Measurements from ENCODE around the gene MMP13. TPM values are rescaled to one million over a fixed set of nuclear protein-coding genes. Genes with fewer than 3 reads are reported as not detected.
A peak's percentile ranks its signal among the peaks of the same experiment; 100 is the strongest.
"Not testable (repeated sequence)": the region's sequence is repeated elsewhere in the genome, so short reads cannot be mapped to it uniquely, and the experiment has no call there.

The MMP13 gene
- total RNA-seq = not detected in 2 replicates

DNA sequence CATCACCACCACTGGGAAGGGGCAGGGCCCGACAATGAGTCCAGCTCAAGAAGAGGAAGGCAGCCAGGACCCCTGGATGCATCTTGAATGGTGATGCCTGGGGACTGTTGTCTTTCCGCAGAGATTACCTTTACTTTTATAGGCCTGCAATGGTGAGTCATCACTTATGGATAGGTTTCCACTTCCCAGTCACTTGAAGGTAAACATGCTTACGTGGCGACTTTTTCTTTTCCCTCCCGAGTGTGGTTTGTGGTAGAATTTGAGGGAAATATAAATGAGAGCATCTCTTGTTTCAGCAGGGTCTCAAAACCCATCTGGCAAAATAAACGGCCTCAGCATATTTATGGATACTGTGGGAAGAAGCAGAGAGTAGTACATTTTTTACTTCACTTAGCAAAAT lies at the start of gene MMP13:
Gene MMP13 (minus strand): TSS at position 109 of the 400 bp plus-strand sequence. CDS start 27 bp downstream, at position 82.
- H3K4me3 Mint-ChIP-seq (ENCODE audit: low read depth) = no peak within 1 kb of the TSS
- H3K9me3 Mint-ChIP-seq = no peaks in the 10 kb centered on the region
- DNase-seq (ENCODE audit: low spot score) = no peak
- peaks cover 3% of the 10 kb centered on the region for H3K27me3 Mint-ChIP-seq (ENCODE audit: low read depth)
- no peak within 1 kb of the TSS for H3K27ac Mint-ChIP-seq
- intact Hi-C loops (cut with micrococcal nuclease) = no loop called here
- no peaks in the 10 kb centered on the region for H3K4me1 Mint-ChIP-seq (ENCODE audit: low read depth)
- no peaks in the 10 kb centered on the region for H3K36me3 Mint-ChIP-seq (ENCODE audit: low read depth)

DNA sequence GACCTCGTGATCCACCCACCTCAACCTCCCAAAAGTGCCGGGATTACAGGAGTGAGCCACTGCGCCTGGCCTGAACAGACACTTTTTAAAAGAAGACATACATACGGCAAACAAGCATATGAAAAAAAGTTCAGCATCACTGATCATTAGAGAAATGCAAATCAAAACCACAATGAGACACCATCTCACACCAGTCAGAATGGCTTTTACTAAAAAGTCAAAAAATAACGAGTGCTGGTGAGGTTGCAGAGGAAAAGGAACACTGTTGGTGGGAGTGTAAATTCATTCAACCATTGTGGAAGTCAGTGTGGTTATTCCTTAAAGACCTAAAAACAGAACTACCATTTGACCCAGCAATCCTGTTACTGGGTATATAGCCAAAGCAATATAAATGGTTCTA lies 48.7 kb upstream of the MMP13 start:
- H3K36me3 Mint-ChIP-seq (ENCODE audit: low read depth); H3K27me3 Mint-ChIP-seq (ENCODE audit: low read depth); H3K9me3 Mint-ChIP-seq; H3K27ac Mint-ChIP-seq; H3K4me3 Mint-ChIP-seq (ENCODE audit: low read depth); intact Hi-C loops (cut with micrococcal nuclease); H3K4me1 Mint-ChIP-seq (ENCODE audit: low read depth); DNase-seq (ENCODE audit: low spot score): not testable (repeated sequence)

DNA sequence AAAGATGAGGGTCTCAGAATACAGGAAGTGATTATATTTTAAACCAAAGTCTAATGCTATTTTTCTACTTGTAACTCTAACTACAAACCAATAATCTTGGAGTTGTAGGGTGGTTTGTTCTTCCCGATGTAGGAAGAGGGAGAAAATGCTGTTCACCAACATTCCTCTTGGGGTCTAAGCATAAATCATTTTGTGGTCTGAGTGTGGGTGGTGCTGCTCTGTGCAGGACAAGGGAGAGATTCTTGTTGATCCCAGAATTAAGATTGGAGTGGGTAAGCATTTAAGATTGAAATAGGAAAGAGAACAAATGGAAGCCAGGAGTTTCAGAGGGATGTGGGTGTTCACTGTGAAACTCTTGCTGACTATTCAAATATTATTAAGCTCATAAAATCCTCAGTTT lies 38.6 kb upstream of the MMP13 start:
- no peak for DNase-seq (ENCODE audit: low spot score)
- H3K9me3 Mint-ChIP-seq = no peaks in the 10 kb centered on the region
- no peaks in the 10 kb centered on the region for H3K4me1 Mint-ChIP-seq (ENCODE audit: low read depth)
- intact Hi-C loops (cut with micrococcal nuclease) = no loop called here
- H3K27me3 Mint-ChIP-seq (ENCODE audit: low read depth) = peaks cover 15% of the 10 kb centered on the region
- no peak overlapping the region for H3K4me3 Mint-ChIP-seq (ENCODE audit: low read depth)
- no peak overlapping the region for H3K27ac Mint-ChIP-seq
- H3K36me3 Mint-ChIP-seq (ENCODE audit: low read depth) = no peaks in the 10 kb centered on the region

DNA sequence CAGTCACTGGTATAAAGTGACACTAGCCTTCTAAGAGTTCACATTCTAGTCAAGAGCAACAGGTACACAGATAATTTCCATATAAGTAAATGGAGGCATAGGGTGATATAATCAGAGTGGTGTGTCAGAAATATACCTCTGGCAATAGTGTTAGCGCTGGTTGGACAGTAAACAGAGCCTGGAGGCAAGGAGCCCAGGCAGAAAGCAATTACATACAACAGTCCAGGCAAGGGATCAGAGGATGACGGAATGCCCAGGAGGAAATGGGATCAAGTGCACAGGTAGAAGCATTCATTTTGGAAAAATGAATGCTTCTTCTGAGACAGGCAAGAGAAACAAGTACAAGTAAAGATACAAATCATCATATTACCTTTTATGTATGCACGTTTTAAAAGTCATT lies 36.2 kb upstream of the MMP13 start:
- H3K36me3 Mint-ChIP-seq (ENCODE audit: low read depth) = no peaks in the 10 kb centered on the region
- no peak for DNase-seq (ENCODE audit: low spot score)
- no peaks in the 10 kb centered on the region for H3K9me3 Mint-ChIP-seq
- intact Hi-C loops (cut with micrococcal nuclease) = no loop called here
- peaks cover 17% of the 10 kb centered on the region for H3K27me3 Mint-ChIP-seq (ENCODE audit: low read depth)
- H3K4me3 Mint-ChIP-seq (ENCODE audit: low read depth) = no peak overlapping the region
- no peak overlapping the region for H3K27ac Mint-ChIP-seq
- no peaks in the 10 kb centered on the region for H3K4me1 Mint-ChIP-seq (ENCODE audit: low read depth)

DNA sequence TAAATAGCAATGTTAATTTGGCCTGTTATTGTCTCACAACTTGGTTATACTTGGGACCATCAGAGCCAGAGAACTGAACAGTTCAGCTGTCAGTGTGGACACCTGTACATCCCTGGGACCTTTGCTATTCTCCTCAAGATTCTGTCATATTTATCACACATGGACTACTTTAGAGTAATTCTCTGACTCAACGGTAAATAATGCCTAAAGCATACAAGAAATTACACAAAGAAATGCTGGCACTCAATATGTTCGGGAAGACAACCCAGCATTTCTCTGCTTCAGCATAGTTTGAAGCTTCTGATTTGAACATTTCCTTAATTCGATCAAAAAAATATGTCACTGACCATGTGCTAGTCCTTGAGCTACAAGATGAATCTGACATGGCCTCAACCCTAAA lies 34.6 kb upstream of the MMP13 start:
- Mint-ChIP-seq H3K36me3 (ENCODE audit: low read depth) (no peaks in the 10 kb centered on the region), H3K9me3 (no peaks in the 10 kb centered on the region), H3K4me1 (ENCODE audit: low read depth) (no peaks in the 10 kb centered on the region), H3K4me3 (ENCODE audit: low read depth) (no peak overlapping the region), H3K27ac (no peak overlapping the region), H3K27me3 (ENCODE audit: low read depth) (peaks cover 17% of the 10 kb centered on the region)
- no peak for DNase-seq (ENCODE audit: low spot score)
- intact Hi-C loops (cut with micrococcal nuclease) = no loop called here

DNA sequence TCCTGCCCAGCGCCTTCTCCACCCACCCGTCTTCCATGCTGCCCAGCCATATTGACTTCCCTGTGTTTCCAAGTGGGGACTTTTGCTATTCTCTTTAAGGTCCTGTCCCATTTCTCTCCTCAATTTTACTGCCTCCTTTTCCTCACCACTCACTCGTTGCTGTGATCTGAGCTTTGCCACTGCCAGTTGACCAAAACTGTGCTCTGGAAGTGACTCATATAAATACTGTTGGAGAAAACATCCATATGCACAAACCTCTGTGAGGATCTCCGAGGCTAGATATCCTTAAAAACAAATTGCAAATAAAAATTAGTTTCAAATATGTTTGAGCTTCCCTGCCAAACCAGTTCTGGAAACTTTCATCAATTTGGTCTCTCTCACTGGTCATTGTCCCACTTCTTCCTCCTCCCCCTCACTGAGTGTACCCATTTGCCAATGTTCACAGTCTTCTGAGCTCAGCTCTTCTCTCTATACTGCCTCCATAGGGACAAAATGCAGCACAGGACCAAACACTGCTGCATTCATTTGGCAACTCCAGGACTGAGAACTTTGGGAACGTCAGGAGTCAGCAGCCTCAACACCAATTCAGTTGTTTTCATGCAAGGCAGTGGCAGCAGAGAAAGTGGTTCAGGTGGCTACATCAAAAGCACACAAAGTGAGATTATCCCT lies 34.0 kb upstream of the MMP13 start:
- H3K36me3 Mint-ChIP-seq (ENCODE audit: low read depth) = no peaks in the 10 kb centered on the region

DNA sequence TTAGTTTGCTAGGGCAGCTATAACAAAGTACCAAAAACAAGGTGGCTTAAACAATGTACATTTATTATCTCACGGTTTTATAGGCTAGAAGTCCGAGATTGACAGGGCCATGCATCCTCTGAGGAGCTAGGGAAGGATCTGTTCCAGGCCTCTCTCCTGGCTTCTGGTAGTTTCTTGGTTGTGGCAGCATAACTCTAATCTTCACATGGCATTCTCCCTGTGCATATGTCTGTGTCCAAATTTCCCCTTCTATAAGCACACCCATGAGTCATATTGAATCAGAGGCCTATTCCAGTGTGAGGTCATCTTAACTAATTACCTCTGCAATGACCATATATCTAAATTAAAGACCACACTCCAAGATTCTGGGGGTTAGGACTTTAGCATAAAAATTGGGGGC lies 31.3 kb upstream of the MMP13 start:
- Mint-ChIP-seq H3K27ac (no peak overlapping the region), H3K36me3 (ENCODE audit: low read depth) (no peaks in the 10 kb centered on the region), H3K27me3 (ENCODE audit: low read depth) (peaks cover 17% of the 10 kb centered on the region), H3K4me3 (ENCODE audit: low read depth) (no peak overlapping the region), H3K9me3 (no peaks in the 10 kb centered on the region), H3K4me1 (ENCODE audit: low read depth) (no peaks in the 10 kb centered on the region)
- DNase-seq (ENCODE audit: low spot score) = no peak
- intact Hi-C loops (cut with micrococcal nuclease) = no loop called here

More for the DNA sequence above, 34.0 kb upstream of the MMP13 start:
- H3K27me3 Mint-ChIP-seq (ENCODE audit: low read depth) = peaks cover 17% of the 10 kb centered on the region
- no peaks in the 10 kb centered on the region for H3K4me1 Mint-ChIP-seq (ENCODE audit: low read depth)
- no peak overlapping the region for H3K27ac Mint-ChIP-seq
- intact Hi-C loops (cut with micrococcal nuclease) = no loop called here
- H3K9me3 Mint-ChIP-seq = no peaks in the 10 kb centered on the region
- DNase-seq (ENCODE audit: low spot score) = no peak
- H3K4me3 Mint-ChIP-seq (ENCODE audit: low read depth) = no peak overlapping the region

DNA sequence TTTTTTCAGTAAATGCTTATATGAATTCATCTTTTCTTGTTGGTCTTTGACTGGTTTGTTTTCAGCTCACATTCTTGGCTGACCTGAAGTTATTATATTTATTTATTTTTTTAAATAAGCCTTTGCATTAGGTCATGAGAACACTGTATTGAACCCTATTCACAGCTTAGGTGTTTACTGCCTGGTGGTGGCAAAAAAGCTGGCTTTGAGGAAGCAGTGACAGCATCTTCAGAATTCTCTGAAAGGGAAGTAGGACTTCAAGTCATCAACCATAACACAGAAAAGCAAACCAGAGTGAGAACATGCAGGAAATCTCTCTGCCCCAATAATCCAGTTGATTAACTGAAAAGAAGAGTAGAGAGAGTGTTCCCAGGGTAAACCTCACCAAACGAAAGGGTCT lies 30.3 kb upstream of the MMP13 start:
- no peaks in the 10 kb centered on the region for H3K36me3 Mint-ChIP-seq (ENCODE audit: low read depth)
- no peak overlapping the region for H3K27ac Mint-ChIP-seq
- DNase-seq (ENCODE audit: low spot score) = no peak
- no peak overlapping the region for H3K4me3 Mint-ChIP-seq (ENCODE audit: low read depth)
- intact Hi-C loops (cut with micrococcal nuclease) = no loop called here
- no peaks in the 10 kb centered on the region for H3K9me3 Mint-ChIP-seq
- peaks cover 11% of the 10 kb centered on the region for H3K27me3 Mint-ChIP-seq (ENCODE audit: low read depth)
- peaks cover 4% of the 10 kb centered on the region for H3K4me1 Mint-ChIP-seq (ENCODE audit: low read depth)

DNA sequence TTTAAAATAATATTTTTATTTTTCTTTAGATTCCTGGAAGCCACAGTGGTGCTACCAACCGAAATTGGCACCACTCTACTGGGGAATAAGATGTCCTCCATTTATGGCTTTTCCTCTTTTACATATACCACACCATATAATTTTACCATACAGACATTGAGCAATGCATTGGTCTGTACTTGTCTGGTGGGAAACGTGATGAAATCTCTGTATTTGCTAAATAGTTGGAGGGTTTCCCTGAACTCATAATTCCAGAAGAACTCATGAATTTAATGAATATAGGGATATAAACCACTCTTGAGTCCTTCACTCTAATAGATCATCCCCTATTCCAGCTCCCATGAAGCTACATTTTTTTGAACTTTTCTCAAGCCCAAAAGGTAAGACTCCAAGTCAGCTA lies 28.0 kb upstream of the MMP13 start:
- Mint-ChIP-seq H3K36me3 (ENCODE audit: low read depth) (no peaks in the 10 kb centered on the region), H3K27ac (no peak overlapping the region), H3K27me3 (ENCODE audit: low read depth) (peaks cover 5% of the 10 kb centered on the region), H3K4me1 (ENCODE audit: low read depth) (peaks cover 4% of the 10 kb centered on the region), H3K9me3 (no peaks in the 10 kb centered on the region), H3K4me3 (ENCODE audit: low read depth) (no peak overlapping the region)
- DNase-seq (ENCODE audit: low spot score) = no peak
- intact Hi-C loops (cut with micrococcal nuclease) = no loop called here

DNA sequence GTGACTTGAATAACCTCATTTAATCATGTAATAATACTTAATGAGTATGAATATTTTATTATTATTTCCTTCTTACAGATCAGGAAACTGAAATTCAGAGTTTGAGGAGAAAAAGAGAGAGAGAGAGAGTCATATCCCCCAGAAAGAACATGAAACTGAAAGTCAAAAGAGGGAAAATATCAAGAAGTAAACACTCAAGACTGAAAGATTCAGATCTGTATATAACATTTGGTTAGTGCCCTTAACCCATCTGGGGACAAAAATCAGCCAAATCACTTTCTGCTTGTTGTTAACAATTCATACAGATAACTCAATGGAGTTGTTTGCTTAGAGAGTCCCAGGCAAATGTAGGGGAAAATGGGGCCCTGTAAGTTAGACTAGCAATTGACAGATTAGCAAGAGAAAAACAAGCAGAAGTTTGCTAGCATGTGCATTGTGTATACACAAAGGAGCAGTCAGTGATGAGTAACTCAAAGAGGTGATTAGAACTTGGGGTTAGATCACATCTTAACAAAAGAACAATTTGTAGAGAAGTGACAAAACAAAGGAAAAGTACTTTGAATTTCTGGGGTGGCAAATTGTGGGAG lies 25.9 kb upstream of the MMP13 start:
- peak overlapping the region; percentile 20 for H3K27ac Mint-ChIP-seq
- H3K9me3 Mint-ChIP-seq = no peaks in the 10 kb centered on the region
- H3K4me1 Mint-ChIP-seq (ENCODE audit: low read depth) = peaks cover 4% of the 10 kb centered on the region
- no peak overlapping the region for H3K4me3 Mint-ChIP-seq (ENCODE audit: low read depth)
- intact Hi-C loops (cut with micrococcal nuclease) = no loop called here
- no peaks in the 10 kb centered on the region for H3K36me3 Mint-ChIP-seq (ENCODE audit: low read depth)
- no peak for DNase-seq (ENCODE audit: low spot score)
- no peaks in the 10 kb centered on the region for H3K27me3 Mint-ChIP-seq (ENCODE audit: low read depth)

DNA sequence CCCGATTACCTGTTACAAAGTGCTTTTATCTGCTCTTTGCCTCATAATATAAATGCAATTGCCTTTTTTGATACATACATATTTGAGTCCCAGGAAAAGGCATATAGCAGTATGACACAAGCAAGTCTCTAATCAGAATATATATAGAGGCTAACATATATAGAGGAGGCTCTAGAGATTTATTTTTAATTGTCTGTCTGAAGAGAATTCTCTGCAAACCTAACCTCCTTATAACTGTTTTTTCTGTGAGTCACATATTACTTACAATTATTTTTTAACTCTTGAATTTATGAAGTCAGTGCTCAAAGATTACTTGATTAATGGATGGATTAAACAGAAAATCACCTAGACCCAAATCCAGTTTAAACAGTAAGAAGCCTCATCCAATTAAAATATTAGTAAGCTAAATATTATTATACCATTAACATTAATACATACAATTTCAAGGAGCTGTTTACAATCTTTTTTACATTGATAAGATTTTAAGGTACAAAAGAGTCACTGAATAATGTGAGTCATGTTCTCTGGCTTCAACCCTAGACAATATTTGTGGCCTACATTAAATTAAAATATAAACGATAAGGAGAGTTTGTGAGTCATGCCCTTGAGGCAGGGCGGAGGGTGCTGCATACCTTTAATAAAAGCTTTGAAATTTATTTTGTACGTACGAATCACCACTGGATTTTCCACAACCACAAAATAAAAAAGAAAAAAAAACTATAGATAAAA lies 19.2 kb upstream of the MMP13 start:
- Mint-ChIP-seq H3K36me3 (ENCODE audit: low read depth) (no peaks in the 10 kb centered on the region), H3K4me1 (ENCODE audit: low read depth) (no peaks in the 10 kb centered on the region), H3K27ac (no peak overlapping the region), H3K9me3 (no peaks in the 10 kb centered on the region), H3K4me3 (ENCODE audit: low read depth) (no peak overlapping the region), H3K27me3 (ENCODE audit: low read depth) (peaks cover 15% of the 10 kb centered on the region)
- intact Hi-C loops (cut with micrococcal nuclease) = no loop called here
- DNase-seq (ENCODE audit: low spot score) = no peak

DNA sequence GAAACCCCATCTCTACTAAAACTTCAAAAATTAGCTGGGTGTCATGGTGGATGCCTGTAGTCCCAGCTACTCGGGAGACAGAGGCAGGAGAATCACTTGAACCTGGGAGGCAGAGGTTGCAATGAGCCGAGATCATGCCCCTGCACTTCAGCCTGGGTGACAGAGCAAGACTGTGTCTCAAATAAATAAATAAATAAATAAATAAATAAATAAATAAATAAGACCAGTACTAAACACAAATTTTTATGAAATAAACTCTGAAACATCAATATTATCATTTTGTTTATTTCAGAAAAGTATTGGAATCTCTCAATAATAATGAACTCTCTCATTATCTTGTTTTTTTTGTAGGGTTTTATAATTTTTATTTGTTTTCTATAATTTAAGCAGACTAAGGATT lies 18.2 kb upstream of the MMP13 start:
- H3K27ac Mint-ChIP-seq; H3K36me3 Mint-ChIP-seq (ENCODE audit: low read depth); intact Hi-C loops (cut with micrococcal nuclease); H3K9me3 Mint-ChIP-seq; H3K4me3 Mint-ChIP-seq (ENCODE audit: low read depth); H3K4me1 Mint-ChIP-seq (ENCODE audit: low read depth); DNase-seq (ENCODE audit: low spot score): not testable (repeated sequence)
- peaks cover 15% of the 10 kb centered on the region for H3K27me3 Mint-ChIP-seq (ENCODE audit: low read depth)

DNA sequence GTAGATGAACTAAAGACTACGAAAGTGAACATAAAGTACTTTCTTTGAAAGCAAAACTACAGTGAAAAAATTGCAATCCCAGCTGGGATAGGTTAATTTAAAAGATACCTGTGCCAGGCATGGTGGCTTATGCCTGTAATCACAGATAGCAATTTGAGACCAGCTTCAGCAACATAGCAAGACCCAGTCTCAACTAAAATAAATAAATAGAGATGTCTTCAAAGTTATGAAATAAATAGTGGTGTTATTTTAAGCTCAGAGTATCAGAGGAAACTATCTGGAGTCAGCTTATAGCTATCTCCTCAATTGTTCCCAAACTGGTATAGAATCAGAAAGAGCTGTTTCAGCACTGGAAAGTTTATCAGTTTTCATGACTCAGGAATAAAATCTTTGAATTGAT lies 17.3 kb upstream of the MMP13 start:
- Mint-ChIP-seq H3K4me3 (ENCODE audit: low read depth) (no peak overlapping the region), H3K36me3 (ENCODE audit: low read depth) (no peaks in the 10 kb centered on the region), H3K9me3 (no peaks in the 10 kb centered on the region), H3K27ac (no peak overlapping the region), H3K27me3 (ENCODE audit: low read depth) (peaks cover 15% of the 10 kb centered on the region), H3K4me1 (ENCODE audit: low read depth) (no peaks in the 10 kb centered on the region)
- intact Hi-C loops (cut with micrococcal nuclease) = no loop called here
- DNase-seq (ENCODE audit: low spot score) = no peak

All from activated T-helper 2 cell treated with anti-CD3 and anti-CD28 coated beads, Interferon-gamma antibody, Interleukin-2, Interleukin-4, amounts not matched to agents 10 μg/mL and 5 μg/mL and 100 μg/mL, durations not matched to agents 14 hours and 24 hours and 36 hours (primary cell).